Stimulated activated CD4-positive, alpha-beta T cell treated with anti-CD3 and anti-CD28 coated beads, Interleukin-2, amount 100 ng/mL, for 24 hours (primary cell): ENCODE measurements around the gene FMNL2.
"Not testable (repeated sequence)": the region's sequence is repeated elsewhere in the genome, so short reads cannot be mapped to it uniquely, and the experiment has no call there.

Experiments used
- DNase-seq, 2 donors: peaks; one replicate each; pipeline ENCODE4 v3.0.0-alpha.2; 2020

The FMNL2 gene

DNA sequence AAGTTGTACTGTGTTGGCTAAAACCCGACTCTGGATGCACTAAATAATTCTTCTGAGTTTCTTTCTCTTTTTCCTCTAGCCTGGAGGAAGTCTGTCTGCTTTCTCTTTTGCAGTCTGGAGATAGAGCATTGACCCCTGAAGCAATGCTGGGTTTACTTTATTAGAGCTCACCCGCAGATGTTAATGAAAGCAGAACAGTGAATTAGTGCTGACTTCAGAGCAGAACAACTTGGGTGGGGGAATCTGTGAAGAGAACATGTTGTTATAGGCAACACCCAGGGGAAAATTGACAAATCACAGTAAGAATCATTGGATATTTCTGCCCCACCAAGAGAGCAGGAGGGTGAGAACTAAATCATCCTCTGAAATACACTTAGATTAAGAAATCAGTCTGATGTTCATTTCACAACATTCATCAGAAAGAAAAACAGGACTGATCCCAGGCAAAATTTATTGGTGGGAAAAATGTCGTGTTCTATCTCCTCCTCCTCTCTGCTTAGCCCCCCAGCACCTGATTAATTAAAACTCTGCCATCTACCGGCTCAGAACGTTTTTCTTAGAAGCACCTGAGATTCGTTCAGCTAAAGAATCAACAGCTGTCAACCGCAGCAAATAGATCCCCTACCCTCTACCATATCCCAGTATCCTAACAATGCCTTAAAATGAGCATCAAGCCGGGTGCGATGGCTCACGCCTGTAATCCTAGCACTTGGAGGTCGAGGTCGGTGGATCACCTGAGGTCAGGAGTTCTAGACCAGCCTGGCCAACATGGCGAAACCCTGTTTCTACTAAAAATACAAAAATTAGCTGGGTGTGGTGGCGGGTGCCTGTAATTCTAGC is 165.1 kb downstream of the FMNL2 start:
- DNase-seq = no peak

GRCh38 chr2:152500772-152501171 is 165.8 kb downstream of the FMNL2 start:
- no peak for DNase-seq

GRCh38 chr2:152501666-152502065 is 166.7 kb downstream of the FMNL2 start:
- no peak for DNase-seq

- DNase-seq = no peak
These were observed 169.6 kb downstream of the FMNL2 start for GRCh38 chr2:152504618-152505017.

DNA sequence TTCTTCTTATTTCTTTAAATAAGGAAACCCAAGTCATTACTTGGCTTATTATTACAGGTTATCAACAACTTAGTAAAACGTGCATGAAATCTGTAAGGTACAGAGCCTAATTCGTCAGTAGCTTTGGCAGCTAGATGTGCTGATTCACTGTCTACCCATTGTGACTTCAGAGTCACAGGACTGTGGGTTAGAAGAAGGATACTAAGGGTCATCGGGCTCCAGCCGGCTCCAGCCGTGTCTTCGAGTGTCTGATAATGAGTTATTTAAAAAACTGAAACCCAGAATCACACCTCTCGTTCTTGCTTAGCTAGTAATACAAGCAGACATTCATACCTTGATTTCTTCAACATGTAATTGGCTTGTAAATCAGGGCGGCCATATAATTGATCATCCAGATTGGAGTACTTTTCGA is 170.5 kb downstream of the FMNL2 start:
- no peak for DNase-seq

DNA sequence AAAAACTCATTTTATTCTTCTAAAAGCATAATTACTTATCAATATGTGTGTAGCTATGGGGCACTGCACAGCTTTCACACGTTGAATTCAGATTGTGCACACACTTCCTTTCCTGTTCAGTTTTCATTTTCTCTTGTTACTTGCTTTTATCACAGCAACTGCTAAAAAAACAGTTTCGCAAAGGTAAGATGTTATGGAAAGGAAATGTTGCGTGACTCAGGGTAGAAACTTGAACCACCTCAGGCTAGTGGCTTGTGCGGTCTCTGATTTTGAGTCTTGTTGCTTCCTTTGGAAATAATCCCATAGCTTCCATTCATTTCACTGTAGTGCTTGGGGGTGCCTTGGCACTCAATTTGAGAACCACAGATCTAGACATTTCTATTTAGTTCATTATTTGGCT is 171.9 kb downstream of the FMNL2 start:
- no peak for DNase-seq

- DNase-seq = no peak
These were observed 172.9 kb downstream of the FMNL2 start for GRCh38 chr2:152507907-152508306.

DNA sequence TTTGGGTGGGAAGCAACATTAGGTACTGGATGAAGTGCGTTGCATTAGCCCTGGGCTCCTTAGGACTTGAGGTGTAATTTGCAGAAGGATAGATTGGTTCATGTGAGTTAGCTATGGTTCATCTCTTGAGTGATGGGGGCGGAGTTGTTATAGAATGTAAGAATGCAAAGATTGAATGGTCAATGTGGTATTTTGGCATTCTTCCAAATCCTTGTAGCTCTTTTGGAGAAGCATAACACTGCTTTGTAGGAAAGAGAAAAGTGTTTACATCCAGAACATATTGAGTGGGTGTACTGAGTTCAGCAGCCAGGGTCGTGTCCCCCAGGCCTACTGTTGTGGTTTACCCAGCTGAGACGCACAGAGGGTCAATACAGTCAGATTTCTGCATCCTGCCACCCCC is 173.5 kb downstream of the FMNL2 start:
- no peak for DNase-seq

GRCh38 chr2:152509772-152510491 is 175.0 kb downstream of the FMNL2 start:
- no peak for DNase-seq

GRCh38 chr2:152510621-152511020 is 175.6 kb downstream of the FMNL2 start:
- no peak for DNase-seq

GRCh38 chr2:152511981-152512380 is 177.0 kb downstream of the FMNL2 start:
- no peak for DNase-seq

DNA sequence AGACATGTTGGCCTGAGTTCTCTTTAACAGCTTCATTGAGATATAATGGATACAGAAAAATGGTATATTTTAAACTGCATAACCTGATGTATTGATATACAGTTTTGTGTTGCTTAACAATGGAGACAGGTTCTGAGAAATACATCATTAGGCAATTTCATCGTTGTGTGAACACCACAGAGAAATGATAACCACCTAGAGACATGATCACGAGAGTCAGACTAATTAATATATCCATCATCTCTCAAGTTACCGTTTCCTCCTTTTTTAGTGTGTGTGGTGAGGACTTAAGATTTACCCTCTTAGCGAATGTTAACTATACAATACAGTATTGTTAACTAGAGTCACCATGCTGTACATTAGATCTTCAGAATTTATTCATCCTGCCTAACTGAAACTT is 178.1 kb downstream of the FMNL2 start:
- DNase-seq = no peak

- DNase-seq = no peak
These were observed 178.7 kb downstream of the FMNL2 start for GRCh38 chr2:152513681-152514080.

DNA sequence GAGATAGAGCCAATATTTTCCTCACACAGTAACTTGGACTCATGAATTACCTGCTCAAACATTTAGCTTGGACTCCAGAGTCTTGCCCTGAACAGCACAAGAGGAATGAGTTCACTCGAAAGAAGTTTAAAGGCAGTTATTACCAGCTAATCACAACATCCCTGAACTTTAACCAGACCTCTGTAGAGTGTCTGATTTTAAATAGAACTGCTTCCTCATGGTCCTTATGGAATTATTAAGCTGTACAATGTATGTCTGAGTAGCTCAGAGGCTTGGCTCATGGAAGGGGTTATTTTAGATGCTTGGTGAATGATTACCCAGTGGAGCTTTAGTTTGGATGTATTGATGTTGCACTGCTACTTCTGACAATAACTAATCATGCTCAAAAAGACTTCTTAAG is 183.1 kb downstream of the FMNL2 start:
- DNase-seq = no peak

DNA sequence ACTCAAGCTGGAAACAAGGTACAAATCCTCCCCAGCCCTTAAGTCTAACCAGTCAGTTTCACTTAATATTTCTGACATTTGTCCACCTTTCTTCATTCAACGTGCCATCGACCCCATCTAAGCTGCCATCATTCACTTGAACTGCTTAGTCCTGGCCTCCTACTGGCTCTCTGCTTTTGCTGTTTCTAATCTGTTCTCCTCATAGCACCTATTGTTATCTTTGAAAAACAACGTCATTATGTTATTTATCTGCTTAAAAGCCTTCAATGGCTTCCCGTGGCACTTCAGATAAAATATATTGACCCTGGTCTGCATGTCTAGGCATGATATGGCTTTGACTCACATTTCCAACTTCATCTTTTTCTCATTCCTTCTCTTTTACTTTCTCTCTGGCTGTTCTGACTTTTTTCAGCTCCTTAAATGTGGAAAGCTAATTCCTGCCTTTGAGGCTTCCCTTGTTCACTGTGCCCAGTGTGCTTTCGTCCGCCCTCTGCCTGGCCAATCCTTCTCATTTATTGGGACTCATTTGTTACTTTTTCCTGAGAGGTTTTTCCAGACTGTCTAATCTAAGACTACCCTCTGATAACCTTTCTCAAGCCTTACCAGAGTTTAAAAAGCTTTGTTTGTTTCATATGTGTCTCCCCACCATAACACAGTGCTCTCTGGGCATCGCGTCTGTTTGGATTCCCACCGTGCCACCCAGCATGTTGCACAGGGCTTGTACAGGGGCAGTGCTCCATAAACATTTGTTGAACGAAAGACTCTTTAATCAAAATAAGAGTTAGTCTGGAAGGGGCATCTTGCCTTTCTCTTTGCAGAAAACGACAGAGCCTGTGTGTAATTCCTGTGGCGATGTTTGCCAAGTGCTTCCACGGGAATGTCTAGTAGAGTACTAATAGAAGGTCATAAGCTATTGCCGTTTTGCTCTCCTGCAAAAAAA is 183.9 kb downstream of the FMNL2 start:
- no peak for DNase-seq

DNA sequence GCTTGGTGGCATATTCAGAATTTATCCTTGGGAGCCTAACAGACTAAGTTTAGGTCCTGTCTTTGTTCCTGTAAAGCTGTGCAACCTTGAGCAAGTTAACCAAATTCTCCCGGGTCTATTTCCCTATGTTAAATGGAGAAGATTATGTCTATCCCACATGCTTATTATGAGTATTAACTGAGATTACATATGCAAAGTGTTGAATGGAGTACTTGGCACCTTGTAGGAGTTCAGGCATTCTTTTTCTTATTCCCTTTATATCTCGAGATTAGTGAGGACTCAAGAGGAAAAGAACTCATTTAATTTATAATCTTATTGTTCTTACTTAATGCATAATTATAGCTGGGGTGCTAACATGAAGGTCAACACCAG is 184.6 kb downstream of the FMNL2 start:
- no peak for DNase-seq

DNA sequence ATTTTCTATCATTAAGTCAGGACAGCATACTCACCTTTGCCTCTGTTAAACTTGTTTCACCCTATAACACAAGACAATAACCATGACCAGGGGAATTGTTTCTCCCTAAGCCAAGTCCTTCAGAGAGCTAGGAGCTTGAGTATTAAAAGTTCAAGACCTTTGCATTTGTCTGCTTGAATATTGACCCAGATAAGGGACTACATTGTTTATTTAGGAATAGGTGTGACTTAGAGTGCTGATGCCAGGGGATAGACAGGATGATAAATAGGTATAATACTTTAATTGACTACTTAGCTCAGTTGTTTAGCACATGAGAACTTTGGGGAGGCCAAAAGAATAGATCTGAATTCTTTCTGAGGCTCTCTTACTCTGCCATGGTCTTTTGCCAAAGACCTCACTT is 185.8 kb downstream of the FMNL2 start:
- DNase-seq = no peak

- DNase-seq = not testable (repeated sequence)
These were observed 187.5 kb downstream of the FMNL2 start for GRCh38 chr2:152522446-152522845.

DNA sequence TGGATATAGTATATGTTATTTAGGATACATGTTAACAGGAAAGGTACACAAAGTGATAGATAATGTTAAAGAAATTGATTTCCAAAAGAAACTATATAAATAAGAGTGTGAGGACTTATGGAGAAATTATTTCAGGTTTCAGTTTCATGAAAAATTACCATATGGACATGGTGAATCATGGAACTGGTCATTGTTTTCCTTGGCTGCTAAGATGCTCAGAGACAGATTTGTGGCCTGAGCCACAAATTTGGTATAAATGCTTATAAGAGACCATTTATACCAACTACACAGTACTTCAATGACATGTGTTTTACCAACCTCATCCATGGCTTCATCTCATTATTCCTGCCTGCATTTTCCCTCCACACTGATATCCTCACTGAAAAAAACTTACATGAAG is 188.1 kb downstream of the FMNL2 start:
- no peak for DNase-seq

- no peak for DNase-seq
These were observed 190.4 kb downstream of the FMNL2 start for GRCh38 chr2:152525277-152525838.

GRCh38 chr2:152529420-152530115 is 194.6 kb downstream of the FMNL2 start:
- DNase-seq = no peak

- no peak for DNase-seq
These were observed 197.3 kb downstream of the FMNL2 start for GRCh38 chr2:152532241-152532640.
